ENCODE data around the gene SEPTIN7. TPM values are rescaled to one million over a fixed set of nuclear protein-coding genes. Genes with fewer than 3 reads are reported as not detected.

Gene SEPTIN7
- total RNA-seq, 2 donors from 2014 or later, result 107 to 164 TPM

GRCh38 chr7:35781200-35781701 lies 19.6 kb upstream of the SEPTIN7 start:
- Histone ChIP-seq H3K4me1 (no peaks in the 10 kb centered on the region), H3K9ac (ENCODE audit: low read depth in 2 of 2, low read length in 2 of 2) (no peak overlapping the region), H3K4me3 (no peak overlapping the region), H3K9me3 (no peaks in the 10 kb centered on the region), H3K36me3 (no peaks in the 10 kb centered on the region), H3K27ac (no peak overlapping the region), H3K27me3 (no peaks in the 10 kb centered on the region)
- TF ChIP-seq CTCF (IDR thresholded peaks at IDR 0.05), result no peak
- DNase-seq, result no peak
- intact Hi-C loops (cut with DNase I), result no loop called here

DNA sequence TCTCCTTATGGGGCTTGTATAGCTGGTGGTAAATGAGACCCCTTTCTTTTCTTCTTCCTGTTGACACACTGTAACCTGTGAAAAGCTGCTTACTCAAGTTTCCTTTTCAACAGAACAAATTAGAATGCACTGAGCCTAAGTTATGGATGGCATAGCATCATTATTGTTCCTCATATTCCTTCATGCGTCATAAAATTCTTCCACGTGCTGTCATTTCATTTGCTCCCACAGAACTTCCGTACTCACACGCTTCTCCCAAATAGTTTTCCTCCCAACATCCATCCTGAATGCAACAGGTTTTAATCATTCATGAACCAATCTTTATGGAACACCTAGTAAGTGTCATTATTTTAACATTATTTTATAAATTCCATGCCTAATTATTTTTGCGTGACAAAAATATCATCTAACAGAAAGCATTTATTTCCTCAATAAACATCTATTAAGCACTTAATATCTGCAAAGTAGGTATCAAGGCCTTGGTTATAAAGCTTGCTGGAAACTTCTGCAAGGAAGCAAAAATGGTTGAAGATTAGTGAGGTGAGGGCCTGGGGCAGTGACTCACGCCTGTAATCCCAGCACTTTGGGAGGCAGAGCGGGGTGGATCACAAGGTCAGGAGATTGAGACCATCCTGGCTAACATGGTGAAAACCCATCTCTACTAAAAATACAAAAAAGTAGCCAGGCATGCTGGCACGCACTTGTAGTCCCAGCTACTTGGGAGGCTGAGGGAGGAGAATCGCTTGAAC lies 18.9 kb upstream of the SEPTIN7 start:
- TF ChIP-seq CTCF (IDR thresholded peaks at IDR 0.05), result no peak
- DNase-seq, result no peak
- Histone ChIP-seq H3K9ac (ENCODE audit: low read depth in 2 of 2, low read length in 2 of 2) (no peak overlapping the region), H3K9me3 (no peaks in the 10 kb centered on the region), H3K27ac (no peak overlapping the region), H3K36me3 (no peaks in the 10 kb centered on the region), H3K4me3 (no peak overlapping the region), H3K27me3 (no peaks in the 10 kb centered on the region), H3K4me1 (no peaks in the 10 kb centered on the region)
- intact Hi-C loops (cut with DNase I), result no loop called here

DNA sequence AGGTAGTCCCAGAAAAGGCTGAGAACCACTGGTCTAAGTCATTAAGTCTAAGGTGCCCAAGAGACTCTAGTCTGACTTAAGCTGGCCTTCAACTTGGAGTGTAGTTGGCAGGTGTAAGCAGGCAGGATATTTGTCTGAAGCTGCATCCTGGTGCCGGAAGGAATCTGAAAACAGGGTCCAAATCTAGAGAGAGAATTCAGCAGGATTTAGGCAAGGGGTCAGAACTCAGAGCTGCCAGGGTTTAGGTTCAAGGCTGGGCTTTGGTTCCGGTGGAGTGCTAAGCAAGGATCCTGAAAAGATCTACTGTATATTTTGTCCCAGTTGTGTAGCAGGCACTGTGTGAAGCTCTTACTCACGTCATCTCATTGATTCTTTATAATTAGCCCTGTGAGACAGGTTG lies 16.5 kb upstream of the SEPTIN7 start:
- DNase-seq, result no peak
- Histone ChIP-seq H3K9me3 (no peaks in the 10 kb centered on the region), H3K36me3 (no peaks in the 10 kb centered on the region), H3K27ac (no peak overlapping the region), H3K9ac (ENCODE audit: low read depth in 2 of 2, low read length in 2 of 2) (no peak overlapping the region), H3K27me3 (no peaks in the 10 kb centered on the region), H3K4me1 (no peaks in the 10 kb centered on the region), H3K4me3 (no peak overlapping the region)
- intact Hi-C loops (cut with DNase I), result no loop called here
- TF ChIP-seq CTCF (IDR thresholded peaks at IDR 0.05), result no peak

DNA sequence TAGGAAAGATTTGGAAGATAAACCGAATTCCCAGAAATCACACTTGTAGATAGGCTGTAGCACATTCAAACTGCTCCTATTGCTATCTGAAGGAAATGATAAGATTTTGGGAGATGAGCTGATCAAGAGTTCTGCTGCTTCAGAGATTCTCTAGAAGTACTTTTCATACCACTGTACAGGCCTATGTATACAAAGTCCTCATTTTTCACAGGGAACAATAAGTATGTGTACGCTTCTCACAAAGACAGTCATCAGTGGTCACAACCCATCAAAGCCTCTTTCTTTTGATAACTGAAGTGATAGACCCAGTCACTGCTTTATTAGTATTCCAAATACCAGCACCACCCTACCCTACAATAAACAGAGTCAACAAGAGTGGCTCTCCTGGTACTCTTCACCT lies 15.6 kb upstream of the SEPTIN7 start:
- intact Hi-C loops (cut with DNase I), result no loop called here
- H3K9me3 ChIP-seq, result no peaks in the 10 kb centered on the region
- no peaks in the 10 kb centered on the region for H3K4me1 ChIP-seq
- TF ChIP-seq CTCF (IDR thresholded peaks at IDR 0.05), result no peak
- H3K27me3 ChIP-seq, result no peaks in the 10 kb centered on the region
- H3K36me3 ChIP-seq, result no peaks in the 10 kb centered on the region
- H3K9ac ChIP-seq (ENCODE audit: low read depth in 2 of 2, low read length in 2 of 2), result no peak overlapping the region
- H3K27ac ChIP-seq, result no peak overlapping the region
- no peak for DNase-seq
- no peak overlapping the region for H3K4me3 ChIP-seq

DNA sequence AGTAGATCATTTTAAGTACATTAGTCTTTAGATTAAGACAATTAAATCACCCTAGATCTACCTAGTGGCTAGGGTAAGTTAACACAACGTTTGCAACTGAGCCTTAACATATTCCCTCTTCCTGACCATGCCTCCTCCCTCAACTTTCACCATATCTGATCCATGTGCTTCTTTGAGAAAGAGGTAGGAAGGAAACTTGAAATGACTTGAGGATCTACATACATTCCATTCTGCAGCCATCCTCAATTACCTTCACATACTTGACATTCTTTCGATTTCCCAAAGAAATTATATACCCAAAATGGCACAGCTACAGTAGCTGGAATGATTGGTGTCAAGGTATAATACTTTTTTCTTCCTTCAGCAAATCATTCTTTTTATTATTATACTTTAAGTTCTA lies 12.9 kb upstream of the SEPTIN7 start:
- TF ChIP-seq CTCF (IDR thresholded peaks at IDR 0.05), result no peak
- Histone ChIP-seq H3K4me3 (no peak overlapping the region), H3K36me3 (no peaks in the 10 kb centered on the region), H3K9ac (ENCODE audit: low read depth in 2 of 2, low read length in 2 of 2) (no peak overlapping the region), H3K27ac (no peak overlapping the region), H3K27me3 (no peaks in the 10 kb centered on the region), H3K4me1 (no peaks in the 10 kb centered on the region), H3K9me3 (no peaks in the 10 kb centered on the region)
- DNase-seq, result no peak
- intact Hi-C loops (cut with DNase I), result no loop called here
